ENCODE measurements around the gene GNG13.

GRCh38 chr16:814974-815373, 14.4 kb upstream of the GNG13 start:
- TF ChIP-seq, protein P1, sequence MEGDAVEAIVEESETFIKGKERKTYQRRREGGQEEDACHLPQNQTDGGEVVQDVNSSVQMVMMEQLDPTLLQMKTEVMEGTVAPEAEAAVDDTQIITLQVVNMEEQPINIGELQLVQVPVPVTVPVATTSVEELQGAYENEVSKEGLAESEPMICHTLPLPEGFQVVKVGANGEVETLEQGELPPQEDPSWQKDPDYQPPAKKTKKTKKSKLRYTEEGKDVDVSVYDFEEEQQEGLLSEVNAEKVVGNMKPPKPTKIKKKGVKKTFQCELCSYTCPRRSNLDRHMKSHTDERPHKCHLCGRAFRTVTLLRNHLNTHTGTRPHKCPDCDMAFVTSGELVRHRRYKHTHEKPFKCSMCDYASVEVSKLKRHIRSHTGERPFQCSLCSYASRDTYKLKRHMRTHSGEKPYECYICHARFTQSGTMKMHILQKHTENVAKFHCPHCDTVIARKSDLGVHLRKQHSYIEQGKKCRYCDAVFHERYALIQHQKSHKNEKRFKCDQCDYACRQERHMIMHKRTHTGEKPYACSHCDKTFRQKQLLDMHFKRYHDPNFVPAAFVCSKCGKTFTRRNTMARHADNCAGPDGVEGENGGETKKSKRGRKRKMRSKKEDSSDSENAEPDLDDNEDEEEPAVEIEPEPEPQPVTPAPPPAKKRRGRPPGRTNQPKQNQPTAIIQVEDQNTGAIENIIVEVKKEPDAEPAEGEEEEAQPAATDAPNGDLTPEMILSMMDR (IDR thresholded peaks at IDR 0.05): no peak
- no peak for TF ChIP-seq POLR2AphosphoS5 (IDR thresholded peaks at IDR 0.05)
- TF ChIP-seq POLR2A (IDR thresholded peaks at IDR 0.05): no peak
